Peyer's patch (tissue), 4 donors: Measurements from ENCODE around the gene KDSR. TPM values are rescaled to one million over a fixed set of nuclear protein-coding genes. Genes with fewer than 3 reads are reported as not detected.

Source experiments
- DNase-seq, 3 donors: peaks; one replicate each; pipeline ENCODE4 v3.0.0-alpha.2; 2017 to 2019
- H3K27ac ChIP-seq, 4 donors: fragments of 200-600 bp; sonication (generic); one replicate each; pipeline ENCODE4 v1.5.1; 2016 to 2019
- H3K27me3 ChIP-seq, 2 donors: fragments of 200-600 bp; sonication (generic); one replicate each; pipeline ENCODE4 v1.5.1; 2019
- H3K36me3 ChIP-seq, 3 donors: fragments of 200-600 bp; sonication (generic); one replicate each; pipeline ENCODE4 v1.5.1; 2016 to 2019
- H3K4me1 ChIP-seq, 4 donors: fragments of 200-600 bp; sonication (generic); one replicate each; pipeline ENCODE4 v1.5.1; 2016 to 2019
- H3K4me3 ChIP-seq, 4 donors: fragments of 200-600 bp; sonication (generic); 1 replicate in 3 of 4; 2 replicates in 1 of 4; pipeline ENCODE4 v1.5.1; 2016 to 2019; ENCODE audit warnings: mild to moderate bottlenecking in 1 of 4
- H3K9me3 ChIP-seq, 4 donors: fragments of 200-600 bp; sonication (generic); one replicate each; pipeline ENCODE4 v1.5.1; 2016 to 2019; ENCODE audit warnings: mild to moderate bottlenecking in 1 of 4
- CTCF ChIP-seq, 6 experiments: fragments of 450-650 bp in 4 of 6; fragments of 200-600 bp in 2 of 6; sonication (generic) in 1 of 6; IDR thresholded peaks; one replicate each; pipeline ENCODE4 v1.5.1; 2017 to 2019; ENCODE audit warnings: antibody characterized with exemption in 6 of 6, mild to moderate bottlenecking in 3 of 6, moderate library complexity in 1 of 6
- POLR2A ChIP-seq, 2 donors: fragments of 450-650 bp; IDR thresholded peaks; one replicate each; pipeline ENCODE4 v1.5.1; 2017; ENCODE audit warnings: antibody characterized with exemption in 2 of 2, mild to moderate bottlenecking in 2 of 2, moderate library complexity in 2 of 2
- total RNA-seq, 4 donors: library from RNA; depleted of rRNA; stranded (reverse); fragments of >200 nt; gene quantifications; one replicate each; pipeline ENCODE4 v1.1.0, GENCODE V29; 2016

KDSR gene
- total RNA-seq, 4 donors from 2014 or later = 7.4 to 33.2 (median 31.6) TPM

- Histone ChIP-seq H3K27me3 (no peaks in the 10 kb centered on the region), H3K36me3 (peaks cover 0 to 2% (median 0%) of the 10 kb centered on the region in 3 donors), H3K4me3 (no peak overlapping the region), H3K9me3 (no peaks in the 10 kb centered on the region), H3K4me1 (peaks cover 0 to 8% (median 0%) of the 10 kb centered on the region in 4 donors), H3K27ac (no peak overlapping the region)
- no peak for DNase-seq
- no peak for TF ChIP-seq CTCF (IDR thresholded peaks at IDR 0.05)
- TF ChIP-seq POLR2A (IDR thresholded peaks at IDR 0.05) = no peak
Observed at GRCh38 chr18:63326011-63326410, 41.0 kb downstream of the KDSR start.

- DNase-seq = no peak
- H3K9me3 ChIP-seq = no peaks in the 10 kb centered on the region
- no peaks in the 10 kb centered on the region for H3K27me3 ChIP-seq
- no peak overlapping the region for H3K27ac ChIP-seq
- H3K36me3 ChIP-seq = no peaks in the 10 kb centered on the region
- no peak overlapping the region for H3K4me3 ChIP-seq
- peaks cover 0 to 11% (median 0%) of the 10 kb centered on the region in 4 donors for H3K4me1 ChIP-seq
- TF ChIP-seq CTCF (IDR thresholded peaks at IDR 0.05) = no peak
Observed at GRCh38 chr18:63325086-63325686, 41.8 kb downstream of the KDSR start.

GRCh38 chr18:63322908-63323634 lies 43.9 kb downstream of the KDSR start:
- no peak overlapping the region for H3K4me3 ChIP-seq
- peak in 2 of 3 donors; percentile 52 to 86 for DNase-seq
- H3K27me3 ChIP-seq = no peaks in the 10 kb centered on the region
- H3K27ac ChIP-seq = peak overlapping the region in 2 of 4 donors; percentile 10 to 49
- H3K4me1 ChIP-seq = peaks cover 0 to 11% (median 0%) of the 10 kb centered on the region in 4 donors
- H3K9me3 ChIP-seq = no peaks in the 10 kb centered on the region
- TF ChIP-seq CTCF (IDR thresholded peaks at IDR 0.05) (peak; percentile 70 to 93 (median 92)), POLR2A (IDR thresholded peaks at IDR 0.05) (no peak)
- H3K36me3 ChIP-seq = no peaks in the 10 kb centered on the region

- TF ChIP-seq POLR2A (IDR thresholded peaks at IDR 0.05) (no peak), CTCF (IDR thresholded peaks at IDR 0.05) (no peak)
Observed at GRCh38 chr18:63322206-63322605, 44.8 kb downstream of the KDSR start.

GRCh38 chr18:63321291-63321690 lies 45.7 kb downstream of the KDSR start:
- Histone ChIP-seq H3K4me3 (peak overlapping the region in 1 of 4 donors; percentile 62), H3K27ac (peak overlapping the region in 3 of 4 donors; percentile 73 to 93 (median 89)), H3K36me3 (no peaks in the 10 kb centered on the region), H3K4me1 (peaks cover 0 to 15% (median 1%) of the 10 kb centered on the region in 4 donors), H3K27me3 (no peaks in the 10 kb centered on the region), H3K9me3 (no peaks in the 10 kb centered on the region)
- DNase-seq = no peak
- TF ChIP-seq POLR2A (IDR thresholded peaks at IDR 0.05) = no peak
- no peak for TF ChIP-seq CTCF (IDR thresholded peaks at IDR 0.05)

More at GRCh38 chr18:63322206-63322605, 44.8 kb downstream of the KDSR start:
- Histone ChIP-seq H3K27ac (peak overlapping the region in 2 of 4 donors; percentile 10 to 93), H3K27me3 (no peaks in the 10 kb centered on the region), H3K4me1 (peaks cover 0 to 11% (median 0%) of the 10 kb centered on the region in 4 donors), H3K36me3 (no peaks in the 10 kb centered on the region), H3K9me3 (no peaks in the 10 kb centered on the region), H3K4me3 (no peak overlapping the region)
- DNase-seq = no peak
